Kidney (tissue), 14 donors: Measurements from ENCODE around the gene CLDN16. TPM values are rescaled to one million over a fixed set of nuclear protein-coding genes. Genes with fewer than 3 reads are reported as not detected.

Experiments
- DNase-seq, 5 donors: peaks; one replicate each; pipeline ENCODE4 v3.0.0-alpha.2; 2013 to 2020
- FAIRE-seq: peaks from 2 replicates; lab custom pipeline; 2012; peaks lifted over from hg19 to GRCh38; lab: Jason Lieb, UNC
- H3K27ac ChIP-seq, 2 donors: one replicate each; pipeline ENCODE4 v1.7.0; 2013; ENCODE audit warnings: low read depth in 2 of 2, low read length in 2 of 2, inconsistent platforms in 1 of 2
- H3K27me3 ChIP-seq: one replicate; pipeline ENCODE4 v1.7.1; 2013; ENCODE audit warnings: low read length, inconsistent platforms; ENCODE audit not compliant: control insufficient read depth, insufficient read depth
- H3K36me3 ChIP-seq, 3 donors: one replicate each; pipeline versions ENCODE4 v1.7.0 to v1.7.1; 2013; ENCODE audit warnings: low read length in 3 of 3, control low read depth in 1 of 3, inconsistent platforms in 1 of 3; ENCODE audit not compliant: insufficient read depth in 3 of 3, control insufficient read depth in 2 of 3
- H3K4me1 ChIP-seq, 3 donors: one replicate each; pipeline versions ENCODE4 v1.7.0 to v1.7.1; 2013; ENCODE audit warnings: low read length in 3 of 3, inconsistent platforms in 1 of 3, low read depth in 1 of 3; ENCODE audit not compliant: control insufficient read depth in 2 of 3, insufficient read depth in 2 of 3
- H3K4me3 ChIP-seq, 3 donors: one replicate each; pipeline versions ENCODE4 v1.7.0 to v1.8.1; 2013; ENCODE audit warnings: low read length in 3 of 3, control low read depth in 1 of 3, inconsistent platforms in 1 of 3
- H3K9ac ChIP-seq, 3 donors: one replicate each; pipeline versions ENCODE4 v1.7.0 to v1.7.1; 2013; ENCODE audit warnings: low read length in 3 of 3, control low read depth in 1 of 3, inconsistent platforms in 1 of 3
- H3K9me3 ChIP-seq, 3 donors: one replicate each; pipeline versions ENCODE4 v1.7.0 to v1.7.1; 2013; ENCODE audit warnings: low read length in 3 of 3, control low read depth in 1 of 3, inconsistent platforms in 1 of 3; ENCODE audit not compliant: control insufficient read depth in 2 of 3, insufficient read depth in 1 of 3
- CTCF ChIP-seq: IDR thresholded peaks from 3 replicates; pipeline ENCODE4 v1.5.1; 2012; ENCODE audit warnings: mild to moderate bottlenecking, moderate library complexity, borderline replicate concordance; ENCODE audit not compliant: insufficient read depth; ENCODE audit errors: extremely low read depth
- intact Hi-C: fragments of 100-400 bp; cut with DNase I; formaldehyde crosslinking; loops from one replicate; pipeline ENCODE4 v1.11.1; 2022
- polyA plus RNA-seq: library from polyadenylated mRNA; stranded (reverse); fragments of 350-450 nt; fragmentation: Illumina TruSeq; extraction: RNeasy Lipid Tissue Mini Kit (QIAGEN cat#74804); gene quantifications from one replicate; pipeline ENCODE4 v1.2.3, GENCODE V29; 2014; ENCODE audit warnings: low read depth, low replicate concordance; ENCODE audit not compliant: insufficient read depth
- total RNA-seq: library from RNA; stranded (reverse); fragmentation: NEBNext Ultra II Directional; extraction: Animal tissue kit (Norgen Biotek cat#: 25700); gene quantifications from one replicate; pipeline ENCODE4 v1.2.1, GENCODE V29; 2021
- donor health status: control.
- donor health status: control.
- donor health status: control.
- donor health status: control.
- donor health status: control.
- donor health status: DM: yes; HTN: yes; CAD: no.
- donor health status: Normal renal cell carcinoma (clear cell type).

The CLDN16 gene
- total and polyA plus RNA-seq, 2 donors from 2014 or later, result 27.3 to 28.4 TPM

GRCh38 chr3:190414297-190414696 is 26.3 kb downstream of the CLDN16 start:
- Histone ChIP-seq H3K27me3 (no peaks in the 10 kb centered on the region), H3K4me3 (no peak overlapping the region), H3K9me3 (no peaks in the 10 kb centered on the region), H3K36me3 (no peaks in the 10 kb centered on the region), H3K9ac (no peak overlapping the region), H3K27ac (no peak overlapping the region), H3K4me1 (no peaks in the 10 kb centered on the region)
- FAIRE-seq, result no peak
- intact Hi-C loops, result no loop called here
- peak in 1 of 5 donors; percentile 30 for DNase-seq
- no peak for TF ChIP-seq CTCF

GRCh38 chr3:190424108-190424477 is 36.1 kb downstream of the CLDN16 start:
- no peaks in the 10 kb centered on the region for H3K27me3 ChIP-seq
- no peaks in the 10 kb centered on the region for H3K36me3 ChIP-seq
- DNase-seq, result no peak
- intact Hi-C loops, result loop anchor here (10.0 kb wide), 1 partner anchor 199 kb away; no protein-coding TSS in a partner anchor
- FAIRE-seq, result no peak
- no peak for TF ChIP-seq CTCF
- H3K9ac ChIP-seq, result no peak overlapping the region
- H3K9me3 ChIP-seq, result no peaks in the 10 kb centered on the region
- no peak overlapping the region for H3K4me3 ChIP-seq
- H3K27ac ChIP-seq, result no peak overlapping the region
- H3K4me1 ChIP-seq, result no peaks in the 10 kb centered on the region

- no peaks in the 10 kb centered on the region for H3K36me3 ChIP-seq
- H3K27ac ChIP-seq, result no peak overlapping the region
- H3K27me3 ChIP-seq, result no peaks in the 10 kb centered on the region
- peak; percentile 53 to 83 (median 73) for DNase-seq
- H3K9ac ChIP-seq, result no peak overlapping the region
- H3K9me3 ChIP-seq, result no peaks in the 10 kb centered on the region
- H3K4me3 ChIP-seq, result peak overlapping the region in 1 of 3 donors; percentile 38
- no peaks in the 10 kb centered on the region for H3K4me1 ChIP-seq
- peak; percentile 59 for TF ChIP-seq CTCF
- FAIRE-seq, result peak; percentile 77
- intact Hi-C loops, result loop anchor here (10.0 kb wide), 1 partner anchor 200 kb away; no protein-coding TSS in a partner anchor
Observed at GRCh38 chr3:190424478-190425439, 36.8 kb downstream of the CLDN16 start.
